HG03108 (cell line): ENCODE data around the gene GNB2.

ENCODE experiments used
- ATAC-seq: cut with Tn5 transposase; IDR thresholded peaks from one replicate; pipeline ENCODE4 v1.9.1; 2021; ENCODE audit warnings: moderate library complexity; ENCODE audit not compliant: unreplicated experiment

Gene GNB2

DNA sequence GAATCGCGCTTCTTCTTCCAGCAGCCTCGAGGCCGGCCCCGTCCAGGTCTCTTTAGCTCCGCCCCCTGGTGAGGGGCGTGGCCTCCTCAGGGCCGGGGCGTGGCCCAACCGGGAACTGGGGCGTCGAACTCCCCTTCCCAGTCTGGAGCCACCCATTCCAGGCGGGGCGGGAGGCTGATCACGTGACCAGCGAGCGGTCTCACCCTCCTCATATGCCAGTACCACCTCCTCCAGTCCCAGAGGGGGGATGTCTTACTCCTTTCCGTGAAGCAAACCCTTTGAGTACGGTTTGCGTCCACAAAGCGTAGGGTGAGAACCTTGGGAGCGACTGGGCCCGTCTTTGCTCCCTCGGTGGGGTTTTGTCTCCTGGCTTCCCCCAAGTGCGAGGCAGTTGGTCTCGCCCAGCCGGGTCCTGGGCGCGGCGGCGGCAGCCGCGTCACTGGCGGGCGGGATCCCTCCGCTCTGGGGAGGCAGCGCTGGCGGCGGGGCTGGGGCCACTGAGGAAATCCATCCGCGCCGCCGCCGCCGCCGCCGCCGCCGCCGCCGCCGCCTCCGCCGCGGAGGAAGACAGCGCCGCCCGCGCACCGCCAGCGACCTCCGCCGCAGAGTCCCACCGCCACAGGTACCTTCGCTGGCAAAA is at the start of gene GNB2:
Gene GNB2 (plus strand): TSS at position 439 of the 640 bp plus-strand sequence. CDS start 2,526 bp downstream, outside the sequence.
- ATAC-seq, result peak; percentile 62

DNA sequence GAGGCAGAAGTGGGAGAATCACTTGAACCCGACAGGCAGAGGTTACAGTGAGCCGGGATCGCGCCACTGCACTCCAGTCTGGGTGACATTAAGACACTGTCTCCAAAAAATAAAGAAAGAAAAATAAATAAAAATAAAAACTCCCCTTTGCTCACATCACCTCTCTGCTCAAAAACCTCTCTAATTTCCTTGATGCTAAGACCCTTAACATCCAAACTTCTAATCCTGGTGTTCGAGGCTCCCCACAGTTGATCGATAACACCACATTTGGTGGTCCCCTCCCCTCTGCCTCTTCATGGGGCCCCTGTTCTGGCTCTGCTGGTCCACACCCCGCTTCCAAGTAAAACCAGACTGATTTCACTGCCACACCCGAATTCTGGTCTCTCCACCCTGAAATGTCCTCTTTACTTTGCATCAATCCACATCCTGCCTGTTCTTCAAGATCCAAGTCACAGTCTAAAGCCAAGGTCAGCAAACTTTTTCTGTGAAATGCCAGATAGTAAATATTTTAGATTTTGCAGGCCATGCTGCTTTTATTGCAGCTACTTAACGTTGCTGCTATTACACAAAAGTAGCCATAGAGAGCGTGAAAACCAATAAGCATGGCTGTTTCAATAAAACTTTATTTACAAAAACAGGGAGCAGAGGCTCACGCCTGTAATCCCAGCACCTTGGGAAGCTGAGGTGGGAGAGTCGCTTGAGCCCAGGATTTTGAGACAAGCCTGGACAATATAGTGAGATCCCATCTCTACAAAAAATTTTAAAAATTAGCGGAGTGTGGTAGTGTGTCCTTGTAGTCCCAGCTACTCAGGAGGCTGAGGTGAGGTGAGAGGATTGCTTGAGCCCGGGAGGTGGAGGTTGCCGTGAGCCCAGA is 49.4 kb upstream of the GNB2 start:
- no peak for ATAC-seq

DNA sequence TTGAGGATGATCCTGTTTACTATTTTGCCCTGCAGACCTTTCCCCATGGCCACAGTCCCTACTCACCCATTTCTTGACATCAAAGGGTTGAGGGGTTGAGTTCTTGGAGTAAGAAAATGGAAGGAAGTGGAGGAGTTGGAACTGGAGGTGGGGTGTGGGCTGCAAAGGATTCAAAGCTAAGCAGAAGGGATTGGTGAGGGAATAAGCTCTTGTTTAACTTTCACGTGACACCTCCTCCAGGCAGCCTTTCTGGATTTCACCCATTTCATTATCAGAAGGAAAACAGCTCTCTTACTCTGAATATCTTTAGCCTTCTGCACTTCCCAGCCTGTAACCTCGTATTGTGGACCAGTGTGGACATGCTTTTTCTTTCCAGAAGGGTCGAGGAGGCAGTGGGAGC is 47.5 kb upstream of the GNB2 start:
- no peak for ATAC-seq

DNA sequence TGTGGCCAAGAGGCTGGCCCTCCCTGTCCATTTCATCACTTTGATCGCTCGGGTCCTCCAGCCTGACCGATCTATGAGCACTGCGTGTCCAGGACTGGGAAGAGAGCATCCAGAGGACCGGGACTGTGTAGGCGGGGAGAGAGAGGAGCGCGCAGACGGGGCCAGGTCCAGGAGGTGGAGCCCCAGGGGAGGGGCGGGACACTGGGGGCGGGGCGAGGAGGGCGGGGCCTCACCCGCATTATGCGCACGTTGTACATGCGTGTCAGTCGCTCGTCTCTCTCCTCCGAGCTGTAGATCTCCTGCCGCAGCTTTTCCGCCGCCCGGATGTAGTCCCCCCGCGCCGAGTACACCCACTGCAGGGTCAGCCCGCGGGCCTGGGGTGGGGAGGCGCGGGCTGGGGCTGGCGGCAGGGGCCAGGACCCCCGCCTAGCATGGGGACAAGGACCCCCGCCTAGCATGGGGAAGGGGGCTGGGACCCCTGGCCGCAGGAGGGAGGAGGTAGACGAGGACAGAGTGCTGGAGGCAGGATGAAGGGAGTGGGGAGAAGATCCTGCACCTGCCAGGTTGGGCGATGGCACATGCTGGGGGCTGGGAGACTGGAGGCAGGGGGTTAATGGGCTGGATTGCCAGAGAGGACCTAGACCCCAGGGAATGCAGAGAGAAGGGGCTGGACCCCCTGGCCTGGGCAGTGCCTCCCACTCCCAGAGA is 46.9 kb upstream of the GNB2 start:
- peak; percentile 87 for ATAC-seq

DNA sequence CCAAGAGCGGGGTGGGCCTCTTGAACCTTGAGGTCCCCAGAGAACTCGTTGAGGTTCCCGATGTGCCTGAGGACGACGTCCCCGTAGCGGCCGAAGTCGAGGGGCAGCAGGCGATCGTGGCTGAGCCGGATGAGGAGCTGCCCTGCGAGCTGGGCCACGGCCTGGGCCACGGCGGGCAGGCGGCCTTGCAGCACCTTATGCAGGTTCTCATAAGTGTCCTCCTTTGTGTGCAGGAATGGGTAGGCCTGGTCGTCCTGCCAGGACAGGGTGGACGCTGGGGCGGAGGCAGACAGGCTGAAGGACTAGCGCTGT is 46.3 kb upstream of the GNB2 start:
- no peak for ATAC-seq

DNA sequence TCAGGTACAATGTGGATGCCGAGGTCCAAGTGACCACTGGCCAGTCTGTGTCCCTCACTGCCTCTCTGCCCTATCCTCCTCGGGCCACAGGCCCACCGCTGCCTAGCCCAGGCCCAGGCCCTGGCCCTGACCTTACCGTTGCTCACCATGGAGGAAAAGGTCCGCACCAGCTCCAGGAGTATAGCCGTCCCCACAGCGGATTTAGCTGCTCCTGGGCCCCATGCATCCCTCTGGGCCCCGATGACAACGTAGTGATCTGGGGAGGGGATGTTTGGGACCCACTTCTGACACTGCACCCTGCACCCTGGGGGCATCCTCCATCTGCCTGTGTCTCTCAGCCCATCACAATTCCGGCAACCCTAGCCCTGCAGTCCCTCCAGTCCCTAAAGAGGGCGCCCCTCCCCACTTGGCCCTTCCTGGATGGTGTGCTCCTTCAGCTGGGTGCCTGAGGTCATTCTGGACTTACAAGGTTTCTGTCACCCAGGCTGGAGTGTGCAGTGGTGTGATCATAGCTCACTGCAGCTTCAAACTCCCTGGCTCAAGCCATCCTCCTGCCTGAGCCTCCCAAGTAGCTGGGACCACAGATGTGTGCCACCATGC is 44.3 kb upstream of the GNB2 start:
- ATAC-seq, result no peak

DNA sequence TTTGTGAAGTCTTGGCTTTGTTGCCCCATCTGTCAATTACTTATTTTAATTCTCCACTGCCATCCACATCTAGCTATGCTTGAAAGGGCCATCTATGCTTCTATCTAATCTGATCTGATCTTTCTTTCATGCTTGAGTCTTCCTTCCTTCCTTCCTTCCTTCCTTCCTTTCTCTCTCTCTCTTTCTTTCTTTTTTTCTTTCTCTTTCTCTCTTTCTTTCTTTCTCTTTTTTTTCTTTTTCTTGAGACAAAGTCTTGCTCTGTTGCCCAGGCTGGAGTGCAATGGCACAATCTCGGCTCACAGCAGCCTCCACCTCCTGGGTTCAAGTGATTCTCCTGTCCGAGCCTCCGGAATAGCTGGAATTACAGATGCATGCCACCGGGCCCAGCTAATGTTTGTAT is 43.5 kb upstream of the GNB2 start:
- ATAC-seq, result no peak

DNA sequence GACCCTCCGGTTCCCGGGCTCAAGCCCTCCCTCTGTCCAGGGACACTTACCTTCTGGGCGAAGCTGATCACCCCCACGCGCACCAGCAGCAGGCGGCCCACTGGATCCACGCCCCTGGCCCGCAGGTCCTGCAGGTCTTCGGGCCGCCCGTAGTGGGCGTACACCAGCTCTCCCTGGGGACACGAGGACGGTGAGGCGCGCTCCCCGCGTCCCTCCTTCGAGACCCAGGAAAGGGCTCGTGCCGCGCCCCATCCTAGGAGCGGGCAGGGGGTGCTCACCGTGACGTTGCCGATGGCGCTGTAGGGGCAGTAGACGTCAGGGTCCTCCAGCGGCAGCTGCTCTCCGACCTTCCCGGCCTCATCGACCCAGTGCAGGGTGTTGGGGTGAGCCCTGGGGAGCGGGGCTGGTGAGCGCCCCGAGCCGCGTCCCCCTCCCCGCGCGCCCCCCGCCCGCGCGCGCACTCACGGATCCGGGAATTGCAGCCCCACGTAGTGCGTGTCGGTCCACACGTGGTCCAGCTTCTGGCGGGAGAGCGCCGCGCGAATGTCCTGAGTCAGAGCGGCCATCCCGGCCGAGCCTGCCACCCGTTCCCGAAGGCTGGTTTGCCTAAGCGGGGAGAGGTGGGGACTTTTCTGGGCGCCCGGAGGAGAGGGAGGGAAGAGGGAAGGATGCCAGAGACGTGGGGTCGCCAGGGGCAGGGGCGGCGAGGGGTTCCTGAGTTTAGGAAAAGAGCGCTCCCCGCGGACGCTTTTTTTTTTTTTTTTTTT is 40.4 kb upstream of the GNB2 start:
- no peak for ATAC-seq

DNA sequence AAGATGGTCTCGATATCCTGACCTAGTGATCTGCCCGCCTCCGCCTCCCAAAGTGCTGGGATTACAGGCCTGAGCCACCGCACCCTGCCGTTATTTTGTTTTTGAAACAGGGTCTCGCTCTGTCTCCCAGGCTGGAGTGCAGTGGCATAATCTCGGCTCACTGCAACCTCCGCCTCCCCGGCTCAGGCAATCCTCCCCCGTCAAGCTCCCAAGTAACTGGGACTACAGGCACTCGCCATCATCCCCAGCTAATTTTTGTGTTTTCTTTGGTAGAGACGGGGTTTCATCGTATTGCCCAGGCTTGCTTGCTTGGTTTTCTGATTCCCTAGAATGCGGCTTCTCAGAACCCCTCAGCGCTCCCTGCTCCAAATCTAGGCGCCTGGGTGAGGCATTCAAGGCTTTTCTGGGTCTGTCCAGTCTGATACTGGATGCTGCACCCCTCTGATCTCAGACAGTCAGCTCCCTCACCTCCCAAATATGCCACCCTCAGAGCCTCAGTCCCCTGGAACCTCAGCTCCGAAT is 33.5 kb upstream of the GNB2 start:
- ATAC-seq, result no peak

DNA sequence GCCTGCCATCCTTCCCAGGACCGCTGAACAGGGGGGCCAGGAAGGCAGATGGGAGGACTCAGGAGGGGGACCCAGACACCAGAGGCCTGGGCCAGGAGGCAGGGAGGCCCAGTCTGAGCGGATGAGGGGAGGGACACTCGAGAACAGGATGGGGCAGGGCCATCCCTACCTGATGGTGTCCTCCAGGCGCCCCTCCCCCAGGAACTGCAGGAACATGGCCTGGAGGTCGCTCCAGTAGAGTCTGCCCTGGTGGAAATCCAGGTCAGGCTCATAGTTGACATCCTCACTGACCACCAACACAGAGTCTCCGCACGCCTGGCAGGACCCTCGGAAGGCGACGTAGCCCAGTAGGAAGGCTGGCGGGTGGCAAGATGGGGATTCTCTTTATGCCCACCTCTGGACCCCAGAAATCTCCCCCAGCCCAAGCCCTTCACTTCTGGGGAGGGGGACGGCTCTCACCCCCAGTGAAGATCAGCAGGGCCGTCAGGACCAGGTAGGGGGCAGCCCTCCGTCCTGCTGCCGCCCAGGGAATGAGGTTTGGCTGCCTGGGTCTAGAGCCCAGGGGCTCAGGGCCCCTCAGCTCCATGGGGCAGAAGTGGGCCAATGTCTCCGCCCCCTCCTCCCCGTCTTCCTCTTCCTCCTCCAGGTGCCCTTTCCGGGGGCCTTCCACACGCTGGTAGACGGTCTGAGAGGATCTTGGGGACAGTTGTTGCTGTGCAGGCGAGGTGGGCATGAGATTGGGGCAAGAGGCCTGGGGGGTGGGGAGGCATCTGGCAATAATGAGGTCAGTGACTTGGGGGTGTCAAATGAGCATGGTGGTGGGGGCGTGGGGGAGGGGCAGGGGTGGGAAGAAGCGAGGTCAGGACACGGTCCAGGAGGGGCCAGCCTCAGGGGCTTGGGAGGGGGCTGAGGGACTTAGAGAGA is 32.8 kb upstream of the GNB2 start:
- no peak for ATAC-seq

DNA sequence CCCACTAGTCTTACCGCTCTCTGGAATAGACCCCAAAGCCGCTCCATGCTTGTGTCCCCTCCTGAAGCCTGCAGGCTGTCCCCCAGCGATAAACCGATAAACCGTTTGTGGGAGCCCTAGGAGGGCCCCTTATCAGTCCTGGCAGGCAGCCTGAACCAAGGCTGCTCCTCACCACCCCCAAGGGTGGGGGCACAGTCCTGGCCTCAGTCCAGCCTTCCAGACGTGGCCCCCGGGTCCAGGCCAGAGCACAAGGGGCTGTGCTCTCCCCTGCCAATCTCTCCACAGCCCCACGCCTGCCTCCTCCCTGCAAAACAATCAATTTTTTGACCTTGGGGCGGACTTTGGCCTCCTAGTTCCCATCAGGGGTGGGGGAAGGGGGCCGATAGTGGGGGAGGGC is 32.1 kb upstream of the GNB2 start, which contains the start of gene TFR2:
Gene TFR2 (minus strand): TSS at position 90 of the 397 bp plus-strand sequence. CDS start 43 bp downstream, at position 47.
- no peak for ATAC-seq

DNA sequence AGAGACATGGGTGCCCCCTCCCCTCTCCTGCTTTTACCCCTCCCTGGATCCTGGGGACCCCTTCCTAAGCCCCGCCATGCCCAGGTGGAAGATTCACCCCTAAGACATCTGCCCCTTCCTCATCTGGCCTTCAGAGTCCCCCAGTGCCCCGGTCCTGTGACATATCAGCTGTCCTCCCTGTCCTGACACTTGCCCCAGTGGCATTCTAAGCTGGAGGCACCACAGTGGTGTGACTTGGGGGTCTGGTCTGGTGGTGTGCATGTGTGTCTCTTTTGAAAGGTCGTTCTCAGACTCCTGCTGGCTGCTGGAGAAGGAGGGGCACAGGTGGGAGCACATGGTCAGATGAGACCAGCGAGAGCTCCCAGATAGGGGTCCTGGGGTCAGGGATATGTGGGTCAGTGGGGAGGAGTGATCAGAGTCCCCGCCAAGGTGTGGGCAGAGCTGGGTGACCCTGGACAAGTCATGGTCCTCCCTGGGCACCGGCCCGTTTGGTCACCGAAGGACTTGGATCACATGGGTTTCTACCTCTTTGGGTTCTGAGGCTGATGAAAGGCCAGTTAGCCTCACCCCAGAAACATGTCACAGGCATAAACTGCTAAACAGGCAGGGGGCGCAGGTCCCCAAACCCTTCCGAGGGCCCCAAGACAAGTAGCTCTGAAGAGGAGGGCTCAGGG is 31.5 kb upstream of the GNB2 start:
- no peak for ATAC-seq

DNA sequence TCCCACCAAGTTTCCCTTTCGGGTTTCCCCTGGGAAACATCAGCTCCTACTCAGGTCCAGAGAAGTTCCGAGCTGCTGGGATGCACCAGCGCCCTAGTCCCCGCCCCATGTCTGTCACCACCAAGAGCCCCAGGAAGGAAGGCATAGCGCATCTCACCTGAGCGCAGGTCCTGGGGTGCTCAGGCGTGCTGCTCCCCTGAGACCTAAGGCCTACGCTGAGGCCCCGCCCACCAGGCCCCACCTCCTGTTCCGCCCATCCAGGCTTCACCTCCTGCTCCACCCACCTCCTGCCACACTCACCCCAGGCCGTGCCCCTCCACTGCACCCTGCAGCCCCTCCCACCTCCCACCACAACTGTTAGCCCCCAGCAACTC is 31.0 kb upstream of the GNB2 start:
- no peak for ATAC-seq

DNA sequence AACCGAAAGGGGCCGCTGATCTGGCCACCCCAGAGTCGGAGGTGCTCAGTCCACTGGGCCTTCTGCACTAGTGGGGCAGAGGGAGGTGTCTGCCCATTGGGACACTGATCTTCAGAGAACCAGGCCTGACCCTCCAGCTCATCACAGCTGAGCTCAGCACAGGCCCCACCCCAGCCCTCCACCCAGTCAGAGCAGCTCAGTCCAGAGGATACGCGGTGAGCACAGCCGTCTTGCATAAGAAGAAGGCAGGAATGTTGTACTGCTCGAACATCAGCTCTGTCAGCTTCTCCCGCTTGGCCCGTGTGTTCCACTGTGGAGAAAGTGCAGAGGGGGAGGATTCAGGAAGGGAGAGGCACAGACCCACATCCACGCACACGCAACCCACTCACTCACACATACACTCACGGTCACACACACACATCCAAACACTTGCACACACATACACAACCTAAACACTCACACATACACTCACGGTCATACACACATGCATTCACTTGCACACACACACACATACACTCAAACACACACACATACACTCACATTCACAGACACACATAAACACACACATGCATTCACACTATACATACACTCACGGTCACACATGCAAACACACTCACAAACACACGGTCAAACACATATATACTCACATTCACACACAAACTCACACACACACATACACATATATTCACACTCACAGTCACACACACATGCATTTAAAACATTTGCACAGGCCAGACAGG is 23.5 kb upstream of the GNB2 start:
- ATAC-seq, result no peak

DNA sequence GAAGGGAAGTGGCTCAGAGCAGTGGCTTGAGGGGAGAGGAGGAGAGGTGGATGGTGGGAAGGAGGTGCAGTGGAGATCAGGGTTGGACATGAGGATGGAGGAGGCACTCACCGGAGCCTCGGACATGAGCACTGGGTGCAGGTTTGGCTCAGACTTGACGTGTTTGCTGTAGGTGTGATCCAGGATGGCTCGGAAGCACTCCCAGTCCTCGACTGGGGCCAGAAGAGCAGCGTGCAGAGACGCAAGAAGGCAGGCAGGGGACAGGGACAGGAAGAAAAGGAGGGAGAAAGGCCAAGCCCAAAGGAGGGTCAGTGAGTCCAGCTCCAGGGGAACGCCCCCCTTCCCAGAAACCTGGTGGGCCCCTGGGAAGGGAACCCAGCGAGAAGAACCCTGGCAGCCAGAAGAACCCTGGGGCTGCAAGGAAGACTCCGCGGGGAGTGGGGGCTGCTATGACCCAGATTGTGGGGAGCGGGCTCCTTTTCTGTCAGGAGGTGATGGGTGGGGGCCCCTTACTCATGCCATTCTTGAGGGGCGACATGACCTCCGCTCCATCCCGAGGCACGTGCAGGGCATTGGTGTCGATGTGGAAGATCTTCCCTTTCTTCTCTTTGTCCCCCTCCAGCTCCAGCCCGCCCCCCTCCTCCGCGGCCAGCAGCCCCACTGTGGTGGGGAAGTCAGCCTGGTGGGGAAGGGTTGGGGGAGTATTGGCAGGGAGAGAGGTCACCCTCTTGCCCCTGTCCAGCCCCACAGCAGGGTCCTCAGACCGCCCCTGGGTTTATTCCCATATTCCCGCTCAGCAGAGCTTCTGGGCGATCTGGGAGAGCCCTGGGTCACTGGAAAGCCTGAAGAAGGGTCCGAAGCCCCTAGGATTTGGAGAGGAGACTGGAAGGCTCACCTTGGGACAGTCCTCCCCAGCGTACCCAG is 18.4 kb upstream of the GNB2 start:
- ATAC-seq, result no peak

DNA sequence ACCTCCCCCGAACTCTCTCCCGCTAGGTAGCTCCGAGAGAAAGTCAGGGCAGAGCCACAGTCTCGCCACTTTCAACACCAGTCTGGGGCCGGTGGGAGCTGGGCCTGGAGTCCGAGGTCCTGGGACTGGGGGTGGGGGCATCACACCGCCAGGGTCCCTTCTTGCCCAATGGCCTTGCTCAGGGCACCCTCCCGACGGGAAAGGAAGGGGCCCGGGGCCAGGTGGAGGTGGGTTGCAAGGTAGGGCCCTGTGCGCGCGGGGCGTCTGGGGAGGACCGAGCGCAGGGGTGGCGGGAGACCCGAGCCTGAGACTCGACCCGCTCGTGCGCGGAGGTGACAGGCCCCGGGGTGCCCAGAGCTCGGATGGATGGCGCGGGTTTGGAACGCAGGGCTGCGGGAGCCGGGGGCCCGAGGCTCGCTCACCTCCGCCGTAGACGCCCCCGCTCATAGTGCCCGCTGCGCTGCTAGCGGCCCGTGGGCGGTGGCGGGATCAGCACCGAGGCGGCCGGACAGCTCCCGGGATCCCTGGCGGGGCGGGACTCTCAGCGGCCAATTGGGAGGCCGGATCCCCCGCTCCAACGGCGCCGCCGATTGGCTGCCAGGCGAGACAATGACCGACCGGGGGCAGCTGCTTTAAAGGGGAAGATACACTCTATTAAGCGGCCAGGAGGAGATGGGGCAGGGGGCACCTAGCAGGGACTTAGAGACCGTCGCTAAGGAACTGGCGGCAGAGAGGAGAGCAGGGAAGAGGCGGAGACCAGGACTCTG is 17.4 kb upstream of the GNB2 start, which contains the start of gene ACTL6B:
Gene ACTL6B (minus strand): TSS at position 541 of the 767 bp plus-strand sequence. CDS start 94 bp downstream, at position 447.
- ATAC-seq, result no peak
